Measurements from ENCODE around the gene SBNO2.
A peak's percentile ranks its signal among the peaks of the same experiment; 100 is the strongest.
"Not testable (repeated sequence)": the region's sequence is repeated elsewhere in the genome, so short reads cannot be mapped to it uniquely, and the experiment has no call there.

The SBNO2 gene

GRCh38 chr19:1134431-1134830 lies 39.6 kb downstream of the SBNO2 start:
- no peak for DNase-seq (ENCODE audit: low read depth)

GRCh38 chr19:1133471-1133929 lies 40.6 kb downstream of the SBNO2 start:
- peak; percentile 82 for DNase-seq (ENCODE audit: low read depth)

- DNase-seq (ENCODE audit: low read depth) = no peak
Measured at GRCh38 chr19:1132552-1133383, 41.3 kb downstream of the SBNO2 start.

GRCh38 chr19:1131718-1132551 lies 42.1 kb downstream of the SBNO2 start:
- peak; percentile 88 for DNase-seq (ENCODE audit: low read depth)

GRCh38 chr19:1130771-1131717 lies 43.0 kb downstream of the SBNO2 start:
- DNase-seq (ENCODE audit: low read depth) = peak; percentile 32

- DNase-seq (ENCODE audit: low read depth) = no peak
Measured at GRCh38 chr19:1129535-1129934, 44.5 kb downstream of the SBNO2 start.

- not testable (repeated sequence) for DNase-seq (ENCODE audit: low read depth)
Measured at GRCh38 chr19:1129084-1129483, 45.0 kb downstream of the SBNO2 start.

GRCh38 chr19:1128106-1128505 lies 46.0 kb downstream of the SBNO2 start:
- no peak for DNase-seq (ENCODE audit: low read depth)

GRCh38 chr19:1126984-1127760 lies 46.9 kb downstream of the SBNO2 start:
- DNase-seq (ENCODE audit: low read depth) = no peak

GRCh38 chr19:1125601-1126467 lies 48.2 kb downstream of the SBNO2 start:
- DNase-seq (ENCODE audit: low read depth) = no peak

GRCh38 chr19:1123885-1124677 lies 50.0 kb downstream of the SBNO2 start:
- DNase-seq (ENCODE audit: low read depth) = no peak

GRCh38 chr19:1123381-1123780 lies 50.7 kb downstream of the SBNO2 start:
- no peak for DNase-seq (ENCODE audit: low read depth)

- peak; percentile 77 for DNase-seq (ENCODE audit: low read depth)
Measured at GRCh38 chr19:1122972-1123363, 51.1 kb downstream of the SBNO2 start.

- DNase-seq (ENCODE audit: low read depth) = no peak
Measured at GRCh38 chr19:1122021-1122971, 51.8 kb downstream of the SBNO2 start.

- no peak for DNase-seq (ENCODE audit: low read depth)
Measured at GRCh38 chr19:1121395-1121794, 52.7 kb downstream of the SBNO2 start.

- no peak for DNase-seq (ENCODE audit: low read depth)
Measured at GRCh38 chr19:1119475-1120217, 54.4 kb downstream of the SBNO2 start.

GRCh38 chr19:1118999-1119398 lies 55.1 kb downstream of the SBNO2 start:
- DNase-seq (ENCODE audit: low read depth) = no peak

Data from activated T-cell treated with anti-CD3 and anti-CD28 coated beads for 48 hours (primary cell).